IMR-90 (cell line): ENCODE measurements around the gene MINDY3. TPM values are rescaled to one million over a fixed set of nuclear protein-coding genes. Genes with fewer than 3 reads are reported as not detected.

Experiments used
- ATAC-seq: fragments of 200-7000 bp; cut with Tn5 transposase; 2 replicates; pipeline ENCODE4 v1.9.1; 2020; ENCODE audit warnings: low read depth, mild to moderate bottlenecking, moderate library complexity
- BruUV-seq: library from RNA; stranded (reverse); fragments of 400-500 nt; replicated peaks from 2 replicates; lab custom pipeline; 2021; lab: Mats Ljungman, UMichigan
- CTCF ChIA-PET: fragments of 300-600 bp; formaldehyde crosslinking; extraction: SDS; loops from one replicate; lab custom pipeline; 2021; ENCODE audit warnings: antibody characterized with exemption; lab: Yijun Ruan, JAX
- POLR2A ChIA-PET: fragments of 300-600 bp; sonication (Branson Sonifier 250); formaldehyde crosslinking; loops from one replicate; lab custom pipeline; 2022; ENCODE audit warnings: antibody characterized with exemption; ENCODE audit not compliant: unreplicated experiment; lab: Charles Lee
- DNase-seq: peaks from one replicate; pipeline ENCODE4 v3.0.0; 2013
- H2AFZ ChIP-seq: replicated peaks from 2 replicates; pipeline ENCODE3; 2013; ENCODE audit warnings: low read length, mild to moderate bottlenecking; ENCODE audit not compliant: poor library complexity
- H2AK5ac ChIP-seq: 2 replicates; pipeline ENCODE4 v1.6.1; 2013; ENCODE audit warnings: low read depth, low read length, inconsistent platforms
- H2AK9ac ChIP-seq: replicated peaks from 2 replicates; pipeline ENCODE3; 2013; ENCODE audit warnings: mild to moderate bottlenecking, low read depth, low read length, moderate library complexity; ENCODE audit not compliant: poor library complexity
- H2BK120ac ChIP-seq: 2 replicates; pipeline ENCODE4 v1.6.1; 2013; ENCODE audit warnings: low read depth, low read length, inconsistent platforms
- H2BK15ac ChIP-seq: 3 replicates; pipeline ENCODE4 v1.6.1; 2013; ENCODE audit warnings: low read depth, low read length, inconsistent platforms
- H2BK20ac ChIP-seq: 2 replicates; pipeline ENCODE4 v1.6.1; 2013; ENCODE audit warnings: low read depth, mild to moderate bottlenecking, inconsistent platforms, low read length, moderate library complexity
- H2BK5ac ChIP-seq: 2 replicates; pipeline ENCODE4 v1.6.1; 2013; ENCODE audit warnings: mild to moderate bottlenecking, low read depth, low read length, inconsistent platforms; ENCODE audit not compliant: poor library complexity, severe bottlenecking
- H3K14ac ChIP-seq: replicated peaks from 2 replicates; pipeline ENCODE4 v1.6.1; 2013; ENCODE audit warnings: low read depth, low read length, inconsistent platforms
- H3K18ac ChIP-seq: 2 replicates; pipeline ENCODE4 v1.6.1; 2013; ENCODE audit warnings: low read depth, low read length, control low read depth
- H3K23ac ChIP-seq: 2 replicates; pipeline ENCODE4 v1.6.1; 2013; ENCODE audit warnings: low read depth, low read length, inconsistent platforms
- H3K27ac ChIP-seq: 2 replicates; pipeline ENCODE4 v1.5.1; 2013; ENCODE audit warnings: mild to moderate bottlenecking, control low read depth, low read length; ENCODE audit not compliant: insufficient read depth
- H3K27me3 ChIP-seq: 2 replicates; pipeline ENCODE4 v1.6.1; 2013; ENCODE audit warnings: low read length; ENCODE audit not compliant: control insufficient read depth, insufficient read depth
- H3K36me3 ChIP-seq: 2 replicates; pipeline ENCODE4 v1.6.1; 2013; ENCODE audit warnings: low read length, mixed read lengths; ENCODE audit not compliant: control insufficient read depth, insufficient read depth
- H3K4ac ChIP-seq: 2 replicates; pipeline ENCODE4 v1.6.1; 2013; ENCODE audit warnings: low read depth, low read length, inconsistent platforms
- H3K4me1 ChIP-seq: 2 replicates; pipeline ENCODE4 v1.6.1; 2013; ENCODE audit warnings: low read length, mixed read lengths; ENCODE audit not compliant: control insufficient read depth, insufficient read depth
- H3K4me2 ChIP-seq: 2 replicates; pipeline ENCODE4 v1.6.1; 2013; ENCODE audit warnings: low read depth, mild to moderate bottlenecking, control low read depth, low read length, moderate library complexity
- H3K4me3 ChIP-seq: 2 replicates; pipeline ENCODE4 v1.5.1; 2013; ENCODE audit warnings: low read depth, mild to moderate bottlenecking, control low read depth, low read length, moderate library complexity; ENCODE audit not compliant: insufficient read depth
- H3K56ac ChIP-seq: 2 replicates; pipeline ENCODE4 v1.6.1; 2013; ENCODE audit warnings: low read length, inconsistent platforms; ENCODE audit not compliant: insufficient read depth; ENCODE audit errors: extremely low read depth
- H3K79me1 ChIP-seq, 2 experiments: 2 replicates each; pipeline ENCODE4 v1.6.1; 2013; ENCODE audit warnings: low read length in 2 of 2, inconsistent platforms in 1 of 2, low read depth in 1 of 2
- H3K9ac ChIP-seq: 2 replicates; pipeline ENCODE4 v1.6.1; 2013; ENCODE audit warnings: low read depth, low read length, control low read depth
- H3K9me1 ChIP-seq: 2 replicates; pipeline ENCODE4 v1.6.1; 2013; ENCODE audit warnings: low read length, inconsistent platforms; ENCODE audit not compliant: insufficient read depth
- H3K9me3 ChIP-seq: 2 replicates; pipeline ENCODE4 v1.6.1; 2013; ENCODE audit warnings: low read length; ENCODE audit not compliant: control insufficient read depth, insufficient read depth
- H4K20me1 ChIP-seq: 2 replicates; pipeline ENCODE4 v1.6.1; 2013; ENCODE audit warnings: low read length, inconsistent platforms; ENCODE audit not compliant: insufficient read depth
- H4K5ac ChIP-seq: 2 replicates; pipeline ENCODE4 v1.6.1; 2013; ENCODE audit warnings: mild to moderate bottlenecking, low read depth, low read length, control low read depth
- H4K8ac ChIP-seq, 2 experiments: 2 replicates each; pipeline ENCODE4 v1.6.1; 2013; ENCODE audit warnings: low read depth in 2 of 2, low read length in 2 of 2, control low read depth in 1 of 2, inconsistent platforms in 1 of 2
- H4K91ac ChIP-seq: 2 replicates; pipeline ENCODE4 v1.6.1; 2013; ENCODE audit warnings: low read depth, low read length, inconsistent platforms; ENCODE audit not compliant: insufficient read depth
- BHLHE40 ChIP-seq: fragments of 150-350 bp; IDR thresholded peaks from 2 replicates; pipeline ENCODE4 v1.6.1; 2016; ENCODE audit warnings: mild to moderate bottlenecking, low read depth, low read length
- MAFK ChIP-seq: IDR thresholded peaks from 2 replicates; pipeline ENCODE4 v1.6.1; 2012; ENCODE audit warnings: low read depth, low read length, improper control_type of control experiment
- MAZ ChIP-seq: IDR thresholded peaks from 2 replicates; pipeline ENCODE4 v1.6.1; 2012; ENCODE audit warnings: low read depth, mild to moderate bottlenecking, low read length, improper control_type of control experiment, moderate library complexity, borderline replicate concordance
- MXI1 ChIP-seq: IDR thresholded peaks from 2 replicates; pipeline ENCODE4 v1.6.1; 2012; ENCODE audit warnings: low read depth, mild to moderate bottlenecking, low read length, moderate library complexity, borderline replicate concordance
- NFE2L2 ChIP-seq: fragments of 150-350 bp; IDR thresholded peaks from 2 replicates; pipeline ENCODE4 v1.6.1; 2016; ENCODE audit warnings: low read depth, mild to moderate bottlenecking, low read length
- RCOR1 ChIP-seq: IDR thresholded peaks from 2 replicates; pipeline ENCODE4 v1.6.1; 2012; ENCODE audit warnings: mild to moderate bottlenecking, low read length, improper control_type of control experiment; ENCODE audit not compliant: insufficient replicate concordance
- WGBS, 2 experiments: methylation state at CpG; one replicate each; pipeline versions ENCODE4 v1.1.5 to v1.1.7; 2013; ENCODE audit warnings: missing lambda C conversion rate in 2 of 2; ENCODE audit not compliant: insufficient read length in 1 of 2; ENCODE audit errors: extremely low coverage in 2 of 2; 5-methylcytosine and 5-hydroxymethylcytosine counted together
- dilution Hi-C: fragments of 300-500 bp; cut with HindIII; formaldehyde crosslinking; loops from one replicate; pipeline ENCODE4 v1.14.3; 2018; ENCODE audit warnings: low sequenced_read_pairs; ENCODE audit not compliant: unreplicated experiment
- in situ Hi-C: fragments of 300-500 bp; cut with MboI; formaldehyde crosslinking; loops from 3 replicates; pipeline ENCODE4 v1.14.3; 2019; ENCODE audit warnings: low sequenced_read_pairs, inconsistent platforms, mixed read lengths
- intact Hi-C: fragments of 100-400 bp; cut with micrococcal nuclease; formaldehyde crosslinking; loops from 2 replicates; pipeline ENCODE4 v1.10.0; 2022
- polyA plus RNA-seq, 3 experiments: library from polyadenylated mRNA; depleted of rRNA; stranded (reverse); fragments of >200 nt; gene quantifications; 2 replicates each; pipeline ENCODE4 v1.2.3, GENCODE V29; 2012; ENCODE audit warnings: low replicate concordance in 1 of 3
- total RNA-seq: library from RNA; depleted of rRNA; stranded (reverse); fragments of >200 nt; gene quantifications from 2 replicates; pipeline ENCODE4 v1.2.3, GENCODE V29; 2012

MINDY3 gene
- total and polyA plus RNA-seq, 2 of the 4 experiments (the other 2 are of a cell fraction), result 13.9 to 14.5 TPM

GRCh38 chr10:15849316-15849715, 11.0 kb downstream of the MINDY3 start:
- no TSS peak for BruUV-seq

More at GRCh38 chr10:15849316-15849715, 11.0 kb downstream of the MINDY3 start:
- H2BK15ac ChIP-seq, result no peak overlapping the region
- H4K8ac ChIP-seq, result no peak overlapping the region
- no peak overlapping the region for H3K14ac ChIP-seq
- H3K4ac ChIP-seq, result no peak overlapping the region
- H3K9me1 ChIP-seq, result no peaks in the 10 kb centered on the region
- H4K20me1 ChIP-seq, result peaks cover 3% of the 10 kb centered on the region; the same call in 1 of the 2 replicates
- H4K91ac ChIP-seq, result no peak overlapping the region
- no peak overlapping the region for H3K23ac ChIP-seq
- peaks cover 6 to 48% of the 10 kb centered on the region in 2 experiments for H3K79me1 ChIP-seq
- DNase-seq (no peak), ATAC-seq (no peak)
- no peaks in the 10 kb centered on the region; the same call in 1 of the 2 replicates for H3K4me1 ChIP-seq
- TF ChIP-seq NFE2L2, result no peak
- no peak for TF ChIP-seq MAFK
- TF ChIP-seq MAZ, result no peak
- no peak for TF ChIP-seq BHLHE40
- no peak for TF ChIP-seq RCOR1
- TF ChIP-seq MXI1, result no peak
- dilution Hi-C loops, result no loop called here
- H3K9me3 ChIP-seq, result peaks cover 3% of the 10 kb centered on the region; the same call in 1 of the 2 replicates
- H3K18ac ChIP-seq, result no peak overlapping the region
- in situ Hi-C loops, result no loop called here
- no peak overlapping the region for H4K5ac ChIP-seq
- H2BK120ac ChIP-seq, result no peak overlapping the region
- no peak overlapping the region for H3K27ac ChIP-seq
- peaks cover 2% of the 10 kb centered on the region; the same call in 1 of the 2 replicates for H3K36me3 ChIP-seq
- H2BK20ac ChIP-seq, result no peak overlapping the region
- H2AFZ ChIP-seq, result no peak overlapping the region
- H2AK5ac ChIP-seq, result no peak overlapping the region
- ChIA-PET POLR2A (no interaction called here), CTCF (no interaction called here)
- no peaks in the 10 kb centered on the region for H3K27me3 ChIP-seq
- H3K9ac ChIP-seq, result no peak overlapping the region
- no peak overlapping the region for H3K4me2 ChIP-seq
- no peak overlapping the region for H2BK5ac ChIP-seq
- H2AK9ac ChIP-seq, result no peak overlapping the region
- no peak overlapping the region for H3K4me3 ChIP-seq
- no CpG with 5 or more reads among the region's 4 CpGs for WGBS, 2 experiments
- H3K56ac ChIP-seq, result no peak overlapping the region
- intact Hi-C loops, result no loop called here
